GM10847 (cell line): ENCODE measurements around the gene CEP112.

ENCODE experiments used
- POLR2A ChIP-seq: IDR thresholded peaks from 2 replicates; pipeline ENCODE4 v1.6.1; 2011; ENCODE audit not compliant: insufficient read length; ENCODE audit errors: extremely low read depth

Gene CEP112

GRCh38 chr17:66063686-66064085 is 128.2 kb downstream of the CEP112 start:
- TF ChIP-seq POLR2A: no peak

GRCh38 chr17:66056148-66056547 is 135.8 kb downstream of the CEP112 start:
- no peak for TF ChIP-seq POLR2A

- TF ChIP-seq POLR2A: no peak
These were observed 137.7 kb downstream of the CEP112 start for GRCh38 chr17:66054242-66054641.

- TF ChIP-seq POLR2A: no peak
These were observed 147.8 kb downstream of the CEP112 start for GRCh38 chr17:66044083-66044482.

- TF ChIP-seq POLR2A: no peak
These were observed 148.5 kb downstream of the CEP112 start for GRCh38 chr17:66043419-66043818.

- TF ChIP-seq POLR2A: no peak
These were observed 151.5 kb downstream of the CEP112 start for GRCh38 chr17:66040402-66040801.

- no peak for TF ChIP-seq POLR2A
These were observed 153.8 kb downstream of the CEP112 start for GRCh38 chr17:66038125-66038524.

GRCh38 chr17:66037221-66037620 is 154.7 kb downstream of the CEP112 start:
- TF ChIP-seq POLR2A: no peak

GRCh38 chr17:66032082-66032712 is 159.7 kb downstream of the CEP112 start:
- no peak for TF ChIP-seq POLR2A

GRCh38 chr17:66025551-66025950 is 166.4 kb downstream of the CEP112 start:
- no peak for TF ChIP-seq POLR2A

GRCh38 chr17:66021757-66022156 is 170.2 kb downstream of the CEP112 start:
- TF ChIP-seq POLR2A: no peak

- TF ChIP-seq POLR2A: no peak
These were observed 173.1 kb downstream of the CEP112 start for GRCh38 chr17:66018786-66019185.

GRCh38 chr17:66016231-66016630 is 175.7 kb downstream of the CEP112 start:
- TF ChIP-seq POLR2A: no peak

GRCh38 chr17:66008680-66009079 is 183.3 kb downstream of the CEP112 start:
- TF ChIP-seq POLR2A: no peak

GRCh38 chr17:66006654-66007053 is 185.3 kb downstream of the CEP112 start:
- TF ChIP-seq POLR2A: no peak

GRCh38 chr17:66002812-66003211 is 189.1 kb downstream of the CEP112 start:
- TF ChIP-seq POLR2A: no peak

GRCh38 chr17:66002063-66002585 is 189.8 kb downstream of the CEP112 start:
- no peak for TF ChIP-seq POLR2A

- no peak for TF ChIP-seq POLR2A
These were observed 191.7 kb downstream of the CEP112 start for GRCh38 chr17:66000216-66000615.

- no peak for TF ChIP-seq POLR2A
These were observed 193.3 kb downstream of the CEP112 start for GRCh38 chr17:65998675-65999074.
